Measurements from ENCODE around the gene PALLD. TPM values are rescaled to one million over a fixed set of nuclear protein-coding genes. Genes with fewer than 3 reads are reported as not detected.
A peak's percentile ranks its signal among the peaks of the same experiment; 100 is the strongest.

The PALLD gene
- total RNA-seq, 2 donors from 2014 or later = 705 to 752 TPM

- peaks cover 22% of the 10 kb centered on the region for H3K36me3 ChIP-seq
- TF ChIP-seq CTCF (IDR thresholded peaks at IDR 0.05) = no peak
- peak overlapping the region; percentile 57 to 90 for H3K27ac ChIP-seq
- no peaks in the 10 kb centered on the region for H3K9me3 ChIP-seq
- DNase-seq (ENCODE audit: low spot score) (no peak), ATAC-seq (ENCODE audit: insufficient number of reproducible peaks, low FRiP score, low read depth) (no peak)
- peaks cover 45 to 89% of the 10 kb centered on the region in 2 donors for H3K4me1 ChIP-seq (ENCODE audit: control insufficient read depth in 1 of 2, low read depth in 2 of 2)
- no peaks in the 10 kb centered on the region for H3K27me3 ChIP-seq (replicated peaks; ENCODE audit: insufficient read depth)
- no peak overlapping the region for H3K4me3 ChIP-seq
Measured at GRCh38 chr4:168880811-168881595, 384.2 kb downstream of the PALLD start.

- no peaks in the 10 kb centered on the region for H3K9me3 ChIP-seq
- no peak for DNase-seq (ENCODE audit: low spot score)
- H3K36me3 ChIP-seq = peaks cover 22% of the 10 kb centered on the region
- no peak for ATAC-seq (ENCODE audit: insufficient number of reproducible peaks, low FRiP score, low read depth)
- H3K4me3 ChIP-seq = no peak overlapping the region
- no peak for TF ChIP-seq CTCF (IDR thresholded peaks at IDR 0.05)
- H3K4me1 ChIP-seq (ENCODE audit: control insufficient read depth in 1 of 2, low read depth in 2 of 2) = peaks cover 53 to 88% of the 10 kb centered on the region in 2 donors
- H3K27me3 ChIP-seq (replicated peaks; ENCODE audit: insufficient read depth) = no peaks in the 10 kb centered on the region
- peak overlapping the region; percentile 57 to 90 for H3K27ac ChIP-seq
Measured at GRCh38 chr4:168881781-168882420, 385.0 kb downstream of the PALLD start.

GRCh38 chr4:168882650-168883233, 385.9 kb downstream of the PALLD start:
- no peak for ATAC-seq (ENCODE audit: insufficient number of reproducible peaks, low FRiP score, low read depth)
- Histone ChIP-seq H3K36me3 (peaks cover 22% of the 10 kb centered on the region), H3K27ac (peak overlapping the region; percentile 46 to 90), H3K4me1 (ENCODE audit: control insufficient read depth in 1 of 2, low read depth in 2 of 2) (peaks cover 60 to 89% of the 10 kb centered on the region in 2 donors), H3K9me3 (no peaks in the 10 kb centered on the region), H3K4me3 (no peak overlapping the region), H3K27me3 (replicated peaks; ENCODE audit: insufficient read depth) (no peaks in the 10 kb centered on the region)
- no peak for TF ChIP-seq CTCF (IDR thresholded peaks at IDR 0.05)
- no peak for DNase-seq (ENCODE audit: low spot score)

- H3K36me3 ChIP-seq = peaks cover 22% of the 10 kb centered on the region
- no peak for TF ChIP-seq CTCF (IDR thresholded peaks at IDR 0.05)
- no peaks in the 10 kb centered on the region for H3K9me3 ChIP-seq
- peaks cover 64 to 89% of the 10 kb centered on the region in 2 donors for H3K4me1 ChIP-seq (ENCODE audit: control insufficient read depth in 1 of 2, low read depth in 2 of 2)
- no peaks in the 10 kb centered on the region for H3K27me3 ChIP-seq (replicated peaks; ENCODE audit: insufficient read depth)
- H3K27ac ChIP-seq = peak overlapping the region in 1 of 2 donors; percentile 26
- DNase-seq (ENCODE audit: low spot score) (no peak), ATAC-seq (ENCODE audit: insufficient number of reproducible peaks, low FRiP score, low read depth) (no peak)
- no peak overlapping the region for H3K4me3 ChIP-seq
Measured at GRCh38 chr4:168883513-168883912, 386.7 kb downstream of the PALLD start.
